GM18867 (cell line): ENCODE results near the gene PTDSS2.
"Not testable (repeated sequence)": the region's sequence is repeated elsewhere in the genome, so short reads cannot be mapped to it uniquely, and the experiment has no call there.

Experiments used
- ATAC-seq: cut with Tn5 transposase; IDR thresholded peaks from one replicate; pipeline ENCODE4 v1.9.1; 2021; ENCODE audit warnings: mild to moderate bottlenecking, moderate library complexity; ENCODE audit not compliant: unreplicated experiment

The PTDSS2 gene

DNA sequence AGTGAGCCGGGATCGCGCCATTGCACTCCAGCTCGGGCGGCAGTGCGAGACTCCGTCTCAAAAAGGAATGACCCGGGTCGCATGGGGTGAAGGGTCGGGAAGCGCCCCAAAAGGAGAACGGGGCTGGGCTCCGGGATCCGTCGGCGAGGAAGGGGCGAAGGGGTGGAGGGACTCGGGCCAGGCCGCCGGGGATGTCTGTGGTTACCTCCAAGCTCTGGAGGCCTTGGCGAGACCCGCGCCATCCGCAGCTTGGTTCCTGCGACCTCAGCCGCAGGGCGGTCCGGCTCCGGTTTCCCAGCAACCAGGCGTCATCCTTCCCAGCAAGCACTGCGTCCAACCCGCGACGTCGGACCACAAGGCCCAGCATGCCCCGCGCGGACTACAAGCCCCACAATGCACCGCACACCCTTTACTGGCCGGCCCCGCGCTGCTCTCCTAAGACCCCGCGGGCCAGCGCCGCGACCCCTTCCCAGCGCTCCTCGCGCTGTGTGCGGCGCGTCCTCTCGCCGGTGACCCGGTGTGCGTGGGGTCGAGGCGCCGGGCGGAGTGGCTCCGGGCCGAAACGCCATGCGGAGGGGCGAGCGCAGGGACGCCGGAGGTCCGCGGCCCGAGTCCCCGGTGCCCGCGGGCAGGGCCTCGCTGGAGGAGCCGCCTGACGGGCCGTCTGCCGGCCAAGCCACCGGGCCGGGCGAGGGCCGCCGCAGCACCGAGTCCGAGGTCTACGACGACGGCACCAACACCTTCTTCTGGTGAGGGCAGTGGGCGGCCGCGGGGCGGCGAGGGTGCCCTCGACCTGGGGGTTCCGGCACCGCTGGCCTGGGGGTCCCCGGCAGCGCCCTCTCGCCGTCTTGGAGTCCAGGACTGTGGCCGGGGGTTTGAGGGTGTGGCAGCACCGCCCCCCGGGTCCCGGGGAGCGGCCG lies at the start of gene PTDSS2:
PTDSS2 (plus strand) TSS at position 391 of the 920 bp plus-strand sequence; CDS start at position 568, 177 bp downstream.
- peak; percentile 72 for ATAC-seq

DNA sequence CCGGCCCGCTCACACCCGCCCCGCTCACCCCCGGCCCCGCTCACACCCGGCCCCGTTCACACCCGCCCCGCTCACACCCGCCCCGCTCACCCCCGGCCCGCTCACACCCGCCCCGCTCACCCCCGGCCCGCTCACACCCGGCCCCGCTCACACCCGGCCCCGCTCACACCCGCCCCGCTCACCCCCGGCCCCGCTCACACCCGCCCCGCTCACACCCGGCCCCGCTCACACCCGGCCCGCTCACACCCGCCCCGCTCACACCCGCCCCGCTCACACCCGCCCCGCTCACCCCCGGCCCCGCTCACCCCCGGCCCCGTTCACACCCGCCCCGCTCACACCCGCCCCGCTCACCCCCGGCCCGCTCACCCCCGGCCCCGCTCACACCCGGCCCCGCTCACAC lies 48.9 kb upstream of the PTDSS2 start:
- ATAC-seq: not testable (repeated sequence)

DNA sequence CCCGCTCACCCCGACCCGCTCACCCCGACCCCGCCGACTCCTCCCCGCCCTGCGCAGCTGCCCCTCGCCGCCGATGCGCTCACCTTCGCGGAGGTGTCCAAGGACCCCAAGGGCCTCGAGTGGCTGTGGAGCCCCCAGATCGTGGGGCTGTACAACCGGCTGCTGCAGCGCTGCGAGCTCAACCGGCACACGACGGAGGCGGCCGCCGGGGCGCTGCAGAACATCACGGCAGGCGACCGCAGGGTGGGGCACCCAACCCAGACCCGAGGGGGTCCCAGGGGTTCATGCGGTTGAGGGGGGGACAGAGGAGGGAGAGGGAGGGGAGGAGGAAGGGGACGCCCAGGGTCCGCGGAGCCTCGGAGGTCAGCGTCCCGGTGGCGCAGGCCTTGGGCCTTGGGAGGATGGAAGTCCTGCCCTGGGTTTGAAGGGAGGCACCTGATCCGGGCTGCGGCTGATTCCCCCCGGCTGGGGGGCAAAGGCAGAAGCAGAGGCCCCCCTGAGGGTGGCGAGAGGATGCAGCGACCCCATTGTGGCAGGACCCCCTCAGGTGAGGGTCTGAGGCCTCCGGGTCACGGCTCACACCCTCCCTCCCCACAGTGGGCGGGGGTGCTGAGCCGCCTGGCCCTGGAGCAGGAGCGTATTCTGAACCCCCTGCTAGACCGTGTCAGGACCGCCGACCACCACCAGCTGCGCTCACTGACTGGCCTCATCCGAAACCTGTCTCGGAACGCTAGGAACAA lies 46.9 kb upstream of the PTDSS2 start:
- no peak for ATAC-seq

DNA sequence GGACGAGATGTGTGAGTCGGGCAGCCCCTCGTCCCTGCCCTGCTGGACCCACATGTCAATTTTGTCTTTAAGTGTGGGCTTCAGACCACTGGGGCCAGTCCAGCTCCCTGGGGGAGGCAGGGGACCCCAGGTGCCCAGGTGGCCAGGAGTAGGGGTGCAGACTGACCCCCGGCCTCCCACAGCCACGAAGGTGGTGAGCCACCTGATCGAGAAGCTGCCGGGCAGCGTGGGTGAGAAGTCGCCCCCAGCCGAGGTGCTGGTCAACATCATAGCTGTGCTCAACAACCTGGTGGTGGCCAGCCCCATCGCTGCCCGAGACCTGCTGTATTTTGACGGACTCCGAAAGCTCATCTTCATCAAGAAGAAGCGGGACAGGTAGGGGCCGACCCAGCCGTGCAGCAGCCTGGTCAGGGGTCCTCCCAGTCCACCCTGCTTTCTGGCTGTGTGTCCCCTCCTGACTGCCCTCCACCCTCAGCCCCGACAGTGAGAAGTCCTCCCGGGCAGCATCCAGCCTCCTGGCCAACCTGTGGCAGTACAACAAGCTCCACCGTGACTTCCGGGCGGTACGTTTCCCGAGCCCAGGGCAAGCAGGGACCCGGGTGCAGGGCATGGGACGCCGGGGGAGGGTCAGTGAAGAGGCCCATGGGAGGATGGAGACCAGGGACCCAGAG lies 46.2 kb upstream of the PTDSS2 start:
- no peak for ATAC-seq

DNA sequence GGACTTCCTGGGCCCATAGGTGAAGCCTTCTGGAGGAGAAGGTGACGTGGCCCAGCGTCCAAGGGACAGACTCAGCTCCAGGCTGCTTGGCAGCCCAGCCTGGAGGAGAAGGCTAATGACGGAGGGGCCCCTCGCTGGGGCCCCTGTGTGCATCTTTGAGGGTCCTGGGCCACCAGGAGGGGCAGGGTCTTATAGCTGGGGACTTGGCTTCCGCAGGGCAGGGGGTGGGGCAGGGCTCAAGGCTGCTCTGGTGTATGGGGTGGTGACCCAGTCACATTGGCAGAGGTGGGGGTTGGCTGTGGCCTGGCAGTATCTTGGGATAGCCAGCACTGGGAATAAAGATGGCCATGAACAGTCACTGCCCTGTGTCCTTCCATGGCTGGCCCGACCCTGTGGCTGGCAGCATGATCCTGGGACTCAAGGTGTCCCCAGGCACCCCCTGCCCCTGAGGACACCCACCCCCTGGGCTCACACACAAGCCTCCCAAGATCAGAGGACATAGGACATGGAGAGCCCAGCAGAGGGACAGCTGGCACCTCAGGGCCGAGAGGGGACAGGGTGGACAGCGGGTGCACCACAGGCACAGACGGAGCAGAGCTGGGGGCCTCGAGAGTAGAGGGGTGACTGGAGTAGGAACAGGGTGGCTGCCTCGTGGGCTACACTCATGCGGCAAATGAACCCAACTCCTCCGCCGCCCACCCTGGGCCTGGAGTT lies 45.4 kb upstream of the PTDSS2 start:
- ATAC-seq: no peak

DNA sequence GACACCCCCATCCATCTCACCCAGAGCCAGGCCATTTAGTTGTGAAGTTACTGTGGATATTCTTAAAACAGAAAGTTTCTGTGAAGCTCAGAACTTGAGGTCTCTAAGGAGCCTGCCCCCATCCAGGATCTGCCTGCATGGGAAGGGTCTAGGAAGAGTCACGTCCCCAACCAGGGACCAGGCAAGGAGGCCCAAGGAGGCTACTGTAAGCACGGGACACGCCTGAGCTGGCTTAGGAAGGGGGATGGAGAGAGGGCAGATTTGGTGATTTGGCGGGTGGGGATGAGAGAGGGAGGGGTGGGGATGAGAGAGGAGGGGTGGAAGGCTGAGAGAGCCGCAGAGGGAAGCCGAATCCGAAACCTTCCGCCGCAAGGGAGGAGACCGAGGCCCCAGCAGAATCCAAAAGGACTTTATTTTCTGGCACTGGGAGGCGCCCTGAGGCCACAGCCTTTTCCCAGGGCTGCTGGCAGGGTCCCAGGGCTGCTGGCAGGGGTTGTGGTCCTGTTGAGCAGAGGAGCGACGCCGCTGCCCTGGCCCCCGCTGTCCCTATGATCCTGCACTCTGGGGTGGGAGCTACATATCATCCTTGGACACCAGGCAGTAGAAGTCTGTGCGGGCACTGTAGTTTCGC lies 44.6 kb upstream of the PTDSS2 start:
- ATAC-seq: no peak

DNA sequence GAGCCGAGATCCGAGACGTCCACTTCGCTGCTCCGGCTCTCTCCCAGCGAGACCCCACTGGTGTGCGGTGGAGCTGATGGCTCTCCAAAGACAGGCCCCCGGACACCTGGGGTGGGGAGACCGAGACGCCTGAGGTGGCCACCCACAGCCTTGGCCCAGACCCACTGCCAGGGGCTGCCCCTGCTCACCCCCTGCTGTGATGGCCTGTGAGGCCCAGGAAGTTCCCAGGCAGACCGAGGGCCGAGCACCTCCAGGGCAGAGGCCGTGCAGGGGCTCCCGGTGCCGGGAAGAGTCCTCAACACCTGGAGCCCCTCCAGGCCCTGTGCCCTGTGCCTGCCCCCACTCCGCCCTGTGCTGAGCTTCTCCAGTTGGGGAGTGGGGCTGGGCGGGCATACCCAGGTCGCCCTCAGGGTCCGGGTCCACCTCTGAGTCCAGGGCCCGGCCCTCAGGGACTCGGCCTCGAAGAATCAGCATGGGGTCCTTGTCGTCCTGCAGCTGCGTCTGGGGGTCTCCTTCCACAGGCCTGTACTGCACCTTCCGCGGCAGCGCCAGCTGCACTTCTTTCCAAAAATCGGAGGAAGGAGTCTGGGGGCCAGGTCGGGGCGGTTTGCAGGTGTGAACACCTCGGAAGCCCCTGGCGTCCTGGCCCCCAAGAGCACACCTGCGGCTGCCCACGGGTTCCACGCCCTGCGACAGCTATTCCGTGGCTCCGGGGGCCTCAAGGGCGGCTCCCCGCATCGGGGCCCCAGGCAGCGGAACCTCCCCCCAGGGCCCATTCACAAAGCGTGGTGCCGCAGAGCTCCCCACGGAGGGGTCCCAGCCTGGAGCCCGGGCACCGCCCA lies 43.9 kb upstream of the PTDSS2 start:
- peak; percentile 4 for ATAC-seq

DNA sequence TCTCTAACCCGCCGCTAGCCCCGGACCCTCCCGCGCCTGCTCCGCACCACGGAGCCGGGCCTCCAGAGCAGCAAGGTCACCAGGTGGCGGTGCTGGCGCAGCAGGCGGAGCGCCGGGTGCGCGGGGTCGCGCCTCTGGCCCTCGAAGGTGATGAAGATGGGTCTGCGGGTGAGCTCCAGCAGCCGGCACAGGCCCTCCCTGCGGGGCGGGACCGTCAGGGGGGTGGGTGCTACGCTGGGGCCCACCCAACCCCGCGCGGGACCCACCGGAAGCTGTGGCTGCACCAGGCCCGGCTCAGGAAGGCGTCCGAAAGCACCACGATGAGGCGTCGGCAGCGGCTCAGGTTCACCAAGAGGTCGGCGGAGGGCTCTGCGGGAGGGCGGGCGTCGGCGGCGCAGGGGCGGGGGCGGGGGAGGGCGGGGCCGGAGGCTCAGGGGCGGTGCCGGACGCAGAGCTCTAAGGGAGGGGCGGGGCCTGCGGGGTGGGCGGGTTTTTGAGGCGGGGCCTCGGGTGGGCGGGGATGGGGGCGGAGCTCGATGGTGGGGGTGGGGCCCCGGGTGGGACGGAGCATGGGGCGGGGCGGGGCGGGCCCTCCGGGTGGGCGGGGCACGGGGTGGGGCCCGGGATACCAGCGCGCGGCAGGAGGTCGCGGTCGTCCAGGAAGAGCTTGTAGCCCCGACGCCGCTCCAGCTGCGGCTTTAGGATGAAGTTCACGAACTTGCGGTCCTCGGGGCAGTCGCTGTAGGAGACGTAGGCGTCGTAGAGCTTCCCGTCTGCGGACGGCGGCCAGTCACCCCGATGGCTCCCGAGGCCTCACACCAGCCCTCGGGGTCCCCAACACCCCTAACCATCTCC lies 43.1 kb upstream of the PTDSS2 start:
- peak; percentile 77 for ATAC-seq

DNA sequence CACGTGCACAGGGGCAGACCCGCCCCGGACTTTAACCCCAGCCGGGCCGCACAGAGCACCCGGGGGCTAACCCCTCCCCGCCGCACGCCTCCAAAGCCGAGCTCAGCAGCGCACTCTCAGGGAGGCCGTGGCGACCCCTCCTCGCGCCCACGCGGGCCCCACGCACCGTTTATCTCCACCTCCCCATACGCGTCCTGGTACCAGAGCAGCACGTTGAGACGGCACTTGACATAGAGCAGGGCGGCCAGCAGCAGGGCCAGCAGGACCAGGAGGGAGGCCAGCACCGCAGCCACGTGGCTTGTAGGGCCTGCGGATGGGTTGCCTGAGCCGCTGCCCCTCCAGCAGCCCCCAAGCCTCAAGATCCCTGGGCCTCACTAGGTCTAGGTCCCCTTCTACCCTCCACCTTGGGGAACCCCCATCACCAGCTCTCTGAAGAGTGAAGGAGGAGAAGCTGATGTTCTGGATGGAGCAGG lies 42.4 kb upstream of the PTDSS2 start:
- peak; percentile 1 for ATAC-seq

DNA sequence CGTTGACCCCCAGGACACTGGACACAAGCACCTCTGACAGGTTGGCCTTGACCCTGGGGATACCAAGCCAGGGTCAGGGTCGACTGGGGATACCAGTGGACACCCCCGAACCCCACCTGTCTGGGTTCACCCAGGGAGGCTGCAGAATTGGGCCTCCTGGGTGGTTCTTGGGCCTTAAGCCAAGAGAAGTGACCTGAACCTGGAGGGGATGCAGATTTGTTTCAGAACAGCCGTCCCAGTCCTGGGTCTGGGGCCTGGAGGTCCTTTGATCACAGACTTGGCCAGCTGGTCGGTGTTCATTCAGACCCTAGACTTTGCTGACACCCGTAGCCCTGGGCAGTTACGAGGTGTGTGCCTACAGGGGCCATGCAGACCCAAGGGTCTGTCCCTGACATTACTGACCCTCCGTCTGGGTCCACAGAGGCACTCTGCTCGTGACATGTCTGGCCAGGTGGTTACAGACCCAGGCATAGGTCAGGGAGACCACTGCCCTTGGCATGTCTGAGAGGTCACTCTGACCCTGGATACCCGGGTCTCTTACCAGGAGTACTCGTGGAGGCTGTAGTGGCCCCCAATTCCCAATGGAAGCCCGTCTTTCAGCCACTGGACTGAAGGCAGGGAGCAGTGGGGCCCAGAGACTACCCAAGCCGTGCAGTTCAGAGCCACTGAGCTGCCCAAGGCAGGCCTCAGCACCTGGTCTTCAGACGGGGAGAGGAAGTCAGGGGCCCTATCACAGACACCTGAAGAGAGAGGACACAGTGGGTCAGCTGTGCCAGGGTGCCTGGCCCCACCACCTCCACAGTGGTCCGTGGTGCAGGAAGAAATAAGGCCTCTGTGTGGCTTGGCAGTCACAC lies 41.7 kb upstream of the PTDSS2 start:
- ATAC-seq: no peak

DNA sequence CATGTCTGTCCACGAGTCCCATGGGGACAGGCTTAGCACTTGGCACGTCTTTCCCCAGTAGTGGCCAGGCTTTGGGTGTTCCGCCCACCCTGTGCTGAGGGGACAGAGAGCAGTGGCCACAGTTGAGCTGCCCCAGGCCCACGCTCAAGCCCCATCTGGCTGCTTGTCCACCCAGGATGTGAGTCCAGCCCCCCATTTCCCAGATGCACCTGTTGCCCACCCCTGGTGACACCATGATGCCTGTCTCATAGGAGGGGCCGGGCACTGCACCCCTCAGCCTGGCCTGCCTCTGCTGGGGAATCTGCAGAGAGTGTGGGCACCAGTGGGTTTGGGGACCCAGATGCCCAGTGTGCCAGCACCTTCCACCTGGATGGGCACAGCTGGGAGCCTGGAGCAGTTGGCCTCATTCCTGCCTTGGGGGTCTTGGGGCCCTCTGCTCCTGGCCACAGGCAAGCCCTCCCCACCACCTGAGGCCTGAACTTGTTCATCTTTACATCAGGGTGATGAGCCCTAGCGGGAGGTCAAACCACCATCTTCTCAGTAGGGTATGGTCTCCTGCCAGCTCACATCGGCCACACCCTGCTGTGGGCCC lies 41.0 kb upstream of the PTDSS2 start:
- no peak for ATAC-seq

DNA sequence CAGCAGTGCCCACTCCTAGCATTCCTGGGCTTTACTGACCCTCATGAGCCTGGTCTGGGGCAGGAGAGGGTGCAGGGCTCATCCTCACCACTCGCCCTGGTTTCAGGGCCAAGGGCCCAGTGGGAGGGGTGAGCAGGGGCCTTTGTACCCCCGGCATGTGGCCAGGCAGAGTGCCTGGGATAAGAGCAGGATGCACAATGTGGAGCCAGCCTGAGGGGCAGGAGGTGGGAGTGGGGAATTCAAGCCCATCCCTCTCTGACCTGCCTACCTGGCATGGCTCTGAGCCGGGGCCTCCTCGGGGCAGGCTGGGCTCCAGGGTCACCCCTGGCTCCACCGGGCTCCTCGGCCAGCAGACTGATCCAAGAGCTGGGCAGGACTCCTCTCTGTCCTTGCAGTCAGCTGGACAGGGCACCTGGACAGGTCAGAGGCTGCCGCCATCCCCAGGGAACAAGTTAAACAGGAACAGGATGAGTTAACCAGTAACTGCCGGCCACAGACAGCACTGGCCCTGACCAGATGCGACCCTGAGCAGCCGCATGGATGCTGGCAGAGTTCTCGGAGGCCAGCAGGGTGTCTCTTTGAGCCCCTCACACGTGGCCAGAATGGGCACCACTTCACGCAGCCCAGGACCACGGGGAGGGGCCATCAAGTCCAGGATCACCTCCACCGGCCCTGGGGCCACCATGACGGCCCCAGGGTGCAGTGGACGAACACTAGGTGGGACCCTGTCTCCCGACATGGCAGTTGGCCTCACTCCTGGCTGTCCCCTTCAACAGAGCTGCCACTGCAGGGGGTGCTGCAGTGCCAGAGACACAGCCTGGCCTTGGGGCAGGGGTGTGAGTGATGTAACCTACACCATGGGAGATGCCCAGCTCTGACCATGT lies 40.2 kb upstream of the PTDSS2 start:
- ATAC-seq: no peak

DNA sequence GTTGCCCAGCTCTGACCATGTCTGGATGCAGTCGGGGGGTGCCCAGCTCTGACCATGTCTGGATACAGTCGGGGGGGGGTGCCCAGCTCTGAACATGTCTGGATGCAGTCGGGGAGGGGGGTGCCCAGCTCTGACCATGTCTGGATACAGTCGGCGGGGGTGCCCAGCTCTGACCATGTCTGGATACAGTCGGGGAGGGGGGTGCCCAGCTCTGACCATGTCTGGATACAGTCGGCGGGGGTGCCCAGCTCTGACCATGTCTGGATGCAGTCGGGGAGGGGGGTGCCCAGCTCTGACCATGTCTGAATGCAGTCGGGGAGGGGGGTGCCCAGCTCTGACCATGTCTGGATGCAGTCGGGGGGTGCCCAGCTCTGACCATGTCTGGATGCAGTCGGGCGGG lies 39.4 kb upstream of the PTDSS2 start:
- ATAC-seq: not testable (repeated sequence)

DNA sequence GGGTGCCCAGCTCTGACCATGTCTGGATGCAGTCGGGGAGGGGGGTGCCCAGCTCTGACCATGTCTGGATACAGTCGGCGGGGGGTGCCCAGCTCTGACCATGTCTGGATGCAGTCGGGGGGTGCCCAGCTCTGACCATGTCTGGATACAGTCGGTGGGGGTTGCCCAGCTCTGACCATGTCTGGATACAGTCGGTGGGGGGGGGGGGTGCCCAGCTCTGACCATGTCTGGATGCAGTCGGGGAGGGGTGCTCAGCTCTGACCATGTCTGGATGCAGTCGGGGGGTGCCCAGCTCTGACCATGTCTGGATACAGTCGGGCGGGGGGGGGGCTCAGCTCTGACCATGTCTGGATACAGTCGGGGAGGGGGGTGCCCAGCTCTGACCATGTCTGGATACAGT lies 38.6 kb upstream of the PTDSS2 start:
- not testable (repeated sequence) for ATAC-seq

DNA sequence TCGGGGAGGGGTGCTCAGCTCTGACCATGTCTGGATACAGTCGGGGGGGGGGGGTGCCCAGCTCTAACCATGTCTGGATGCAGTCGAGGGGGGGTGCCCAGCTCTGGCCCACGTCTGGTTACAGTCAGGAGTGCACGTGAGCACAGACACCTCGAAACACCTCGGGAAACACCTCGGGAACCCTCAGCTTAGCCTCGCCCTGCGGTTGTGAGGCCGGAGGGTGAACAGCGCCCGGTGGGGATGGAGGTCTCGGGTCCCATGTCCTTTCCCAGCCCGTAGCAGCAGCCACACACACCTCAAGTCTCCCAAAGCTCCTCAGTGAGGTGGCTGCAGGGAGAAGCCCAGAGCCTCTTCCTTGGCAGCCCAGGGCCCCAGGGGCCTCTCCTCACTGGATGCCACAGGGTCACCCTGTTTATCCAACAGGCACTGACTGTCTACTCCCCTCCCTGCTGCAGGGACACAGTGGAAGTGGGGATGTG lies 37.4 kb upstream of the PTDSS2 start:
- ATAC-seq: no peak
